IPS-NIHi7 (cell line): ENCODE results near the gene TTN.
"Not testable (repeated sequence)": the region's sequence is repeated elsewhere in the genome, so short reads cannot be mapped to it uniquely, and the experiment has no call there.

Experiments used
- DNase-seq: peaks from one replicate; pipeline ENCODE4 v3.0.0; 2012; ENCODE audit warnings: mixed read lengths; ENCODE audit errors: extremely low spot score

The TTN gene

DNA sequence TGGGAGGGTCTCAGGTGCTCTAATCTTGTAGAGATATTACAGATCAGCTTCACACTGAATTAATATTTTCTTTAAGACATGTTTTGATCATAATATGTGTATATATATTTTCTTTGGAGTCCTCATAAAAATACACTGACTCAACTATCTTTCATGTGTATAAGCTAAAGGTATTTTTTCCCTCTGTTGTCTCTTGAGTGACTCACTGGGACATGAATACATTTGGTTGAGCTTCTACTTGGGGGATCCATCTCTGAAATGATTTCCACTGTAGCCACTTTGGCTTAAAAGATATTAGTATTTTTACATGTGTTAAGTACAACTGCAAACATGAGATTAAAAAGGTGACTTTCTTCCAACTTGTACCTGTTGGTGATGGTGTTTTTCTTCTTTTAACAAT lies 140.8 kb downstream of the TTN start:
- no peak for DNase-seq

DNA sequence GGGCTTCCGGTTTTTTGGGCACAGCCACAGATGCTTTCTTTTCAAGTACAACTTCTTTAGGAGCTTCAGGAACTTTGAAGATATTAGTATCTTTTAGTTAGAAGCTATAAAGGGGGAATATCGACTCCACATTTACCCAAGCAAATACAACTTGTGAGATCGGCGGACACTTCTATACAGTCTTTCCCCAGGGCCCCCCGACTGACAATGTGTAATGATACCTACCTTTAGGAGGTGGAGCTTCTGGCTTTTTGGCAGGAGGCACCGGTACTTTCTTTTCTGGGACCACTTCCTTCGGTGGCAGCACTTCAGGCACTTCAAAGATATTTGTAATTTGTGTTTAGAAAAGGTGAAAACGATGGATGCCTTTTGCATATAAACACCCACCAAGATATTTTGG lies 148.7 kb downstream of the TTN start:
- DNase-seq = not testable (repeated sequence)

DNA sequence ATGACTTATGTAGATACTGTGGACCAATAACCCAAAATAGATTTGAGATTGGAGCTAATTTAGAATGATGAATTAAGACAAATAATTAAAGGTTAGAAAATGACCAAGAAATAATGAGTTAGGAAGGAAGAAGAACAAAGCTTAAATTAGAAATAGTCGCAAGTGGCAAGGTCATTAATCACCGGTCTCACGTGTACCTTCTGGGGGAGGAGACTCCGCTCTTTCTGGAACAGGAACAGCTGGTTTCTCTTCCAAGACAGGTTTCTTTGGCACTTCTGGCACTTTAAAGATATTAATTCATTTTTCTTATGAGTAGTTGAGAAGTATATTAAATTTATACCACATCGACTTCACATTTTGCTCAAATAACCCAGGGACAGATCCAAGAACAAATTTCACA lies 156.7 kb downstream of the TTN start:
- no peak for DNase-seq

DNA sequence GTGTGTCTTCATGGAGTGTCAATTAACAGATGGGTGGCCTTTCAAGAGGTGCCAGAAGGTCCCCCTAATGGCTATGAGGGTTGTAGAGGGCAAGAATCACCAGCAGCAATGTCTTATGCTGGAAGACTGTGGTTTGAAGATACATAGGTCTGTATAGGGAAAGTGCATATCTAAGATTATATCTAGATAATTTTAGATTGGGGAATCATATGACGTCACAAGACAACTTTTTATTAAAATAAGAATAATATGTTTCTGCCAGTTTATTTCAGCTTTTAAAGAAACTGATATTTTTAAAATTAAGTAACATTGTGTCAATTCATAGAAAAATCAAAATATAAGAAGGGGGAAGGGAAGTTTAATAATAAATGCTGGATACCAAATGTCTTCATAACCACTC lies 162.3 kb downstream of the TTN start:
- DNase-seq = no peak

DNA sequence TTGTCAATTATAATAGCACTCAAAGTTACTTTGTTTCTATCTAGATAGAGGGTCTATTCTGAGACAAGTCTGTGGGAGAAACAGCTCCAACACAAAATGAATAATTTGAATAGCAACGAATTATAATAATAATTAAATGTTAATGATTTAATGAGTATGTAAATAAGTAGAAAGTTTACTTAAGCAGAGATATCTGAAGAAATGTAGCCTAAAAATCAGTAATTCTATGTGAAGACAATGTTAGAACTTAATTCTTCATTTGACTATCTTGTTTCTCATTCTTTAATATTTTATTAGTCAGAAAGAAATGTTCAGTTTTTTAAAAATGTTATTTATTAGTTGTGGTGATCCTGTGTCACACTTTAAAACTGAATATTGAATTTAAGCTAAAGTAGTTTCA lies 165.7 kb downstream of the TTN start:
- DNase-seq = no peak

DNA sequence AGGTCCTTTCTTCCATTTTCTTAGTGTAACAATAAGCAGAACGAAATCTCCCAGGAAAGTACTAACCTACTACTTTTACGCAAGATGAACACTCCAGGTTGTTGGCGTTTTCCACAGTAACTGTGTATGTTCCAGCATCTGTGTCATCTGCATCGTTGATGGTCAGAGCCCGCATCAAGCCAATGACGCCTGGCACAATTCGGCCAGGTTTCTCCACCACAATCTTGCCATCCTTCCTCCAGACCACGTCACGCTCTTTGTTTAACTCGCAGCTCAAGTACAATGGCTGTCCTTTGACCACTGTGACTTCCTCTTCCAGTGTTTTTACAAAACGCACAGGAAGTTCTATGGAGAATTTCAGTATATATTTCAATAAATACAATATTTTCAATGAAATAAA lies 171.3 kb downstream of the TTN start:
- DNase-seq = no peak

DNA sequence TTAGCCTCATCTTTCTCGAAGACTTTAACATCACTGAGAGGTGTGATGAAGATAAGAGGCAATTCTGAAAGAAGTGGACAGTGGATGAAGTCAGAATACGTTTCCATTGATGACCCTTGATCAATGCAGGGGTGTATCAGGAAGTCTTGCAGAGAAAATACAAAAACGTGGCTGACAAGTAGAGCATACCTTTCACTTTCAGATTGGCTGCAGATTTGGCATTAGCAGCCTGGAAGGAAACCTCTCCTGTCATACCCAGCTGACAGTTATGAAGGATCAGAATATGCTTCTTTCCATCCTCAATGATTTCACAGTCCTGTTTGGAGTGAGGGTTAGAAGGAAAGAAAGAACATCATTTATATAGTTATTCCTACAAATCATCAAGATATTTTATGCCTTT lies 174.5 kb downstream of the TTN start:
- no peak for DNase-seq

DNA sequence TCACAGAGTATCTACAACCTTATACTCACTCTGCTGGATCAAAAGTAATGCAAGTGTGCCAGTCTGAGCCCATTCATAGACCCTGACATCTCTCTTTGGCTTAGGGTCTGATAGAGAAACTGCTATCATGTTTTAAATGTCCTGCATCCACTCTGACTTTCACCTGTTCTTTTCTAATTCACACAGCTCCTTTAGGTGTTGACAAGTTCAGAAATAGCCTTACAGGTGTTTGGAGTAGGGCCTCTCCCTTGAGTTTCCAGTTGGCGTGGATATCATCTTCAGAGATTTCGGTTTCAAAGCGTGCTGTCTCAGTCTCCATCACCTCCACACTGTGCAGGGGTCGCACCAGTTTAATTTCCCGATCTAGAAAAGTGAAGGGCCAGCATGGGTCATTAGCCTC lies 176.6 kb downstream of the TTN start:
- no peak for DNase-seq

DNA sequence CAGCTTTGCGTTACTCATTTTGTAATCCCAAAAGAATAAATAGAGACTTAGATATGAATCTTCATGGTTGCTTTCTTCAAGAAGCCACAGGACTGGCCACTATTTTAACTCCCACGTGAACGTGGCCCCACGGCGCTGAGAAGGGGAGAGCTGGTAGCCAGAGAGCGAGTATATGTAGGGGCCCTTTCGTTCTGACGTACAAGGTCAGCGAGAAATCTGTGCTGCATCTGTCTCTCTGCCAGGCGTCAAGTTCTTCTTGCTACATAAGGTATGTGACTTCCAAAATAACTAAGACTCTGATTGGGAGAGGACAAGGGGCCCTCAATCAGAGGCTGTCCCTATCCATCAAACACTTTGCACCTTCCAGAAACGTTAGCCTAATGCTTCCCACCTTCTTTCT lies 177.8 kb downstream of the TTN start:
- no peak for DNase-seq

DNA sequence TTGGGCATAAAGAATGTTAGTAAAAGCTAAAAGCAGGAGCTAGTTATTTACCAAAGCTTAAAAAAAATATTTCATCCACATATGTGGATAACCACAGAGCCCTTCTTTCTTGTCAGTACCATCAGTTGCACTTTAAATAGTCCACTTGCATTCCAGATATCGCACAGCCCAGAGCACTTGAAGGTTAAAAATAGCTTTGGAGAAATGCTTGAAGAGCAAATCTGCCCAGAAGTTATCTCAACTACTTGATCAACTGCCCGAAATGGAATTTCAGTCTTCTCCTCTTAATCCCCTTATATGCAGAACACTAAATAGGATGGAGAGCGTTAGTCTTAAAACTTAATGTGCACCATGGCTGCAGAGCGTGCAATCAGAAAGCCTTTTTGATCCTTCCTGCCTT lies 178.6 kb downstream of the TTN start:
- DNase-seq = no peak

DNA sequence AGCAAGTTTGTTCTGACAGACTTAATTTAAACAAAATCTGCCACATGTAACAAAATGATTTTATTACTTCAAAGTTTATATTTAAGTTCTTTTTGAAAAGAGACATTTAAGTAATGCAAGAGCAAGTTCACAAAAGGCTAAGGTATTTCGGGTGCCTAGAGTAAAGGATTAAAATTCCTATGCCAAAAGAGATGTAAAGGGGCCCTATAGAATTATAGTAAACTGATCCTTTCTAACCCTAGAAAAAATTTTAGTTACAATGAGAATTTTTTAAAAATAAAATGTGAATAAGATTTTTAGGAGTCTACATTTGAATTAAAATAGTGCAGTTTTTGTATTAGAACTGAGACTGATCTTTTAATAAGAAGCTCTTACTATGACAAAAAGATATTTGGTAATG lies 179.8 kb downstream of the TTN start:
- DNase-seq = no peak

DNA sequence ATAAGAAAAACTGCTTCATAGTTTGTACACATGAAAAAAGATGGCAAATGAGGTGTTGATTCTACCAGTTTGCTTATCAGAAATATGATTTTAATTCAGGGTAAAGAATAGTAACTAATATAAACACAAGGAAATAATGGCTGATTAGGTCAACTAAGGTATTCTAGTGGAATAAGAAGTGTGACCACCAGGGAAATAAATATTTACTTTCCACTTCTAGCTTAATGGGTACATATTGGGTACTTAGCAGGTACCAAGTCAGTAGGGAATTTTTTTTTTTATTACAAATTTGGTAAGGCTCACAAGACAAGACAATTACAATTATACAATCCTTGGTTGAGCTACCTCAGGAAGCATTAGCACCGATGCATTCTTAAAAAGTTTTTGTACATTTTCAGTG lies 191.3 kb downstream of the TTN start:
- DNase-seq = no peak

DNA sequence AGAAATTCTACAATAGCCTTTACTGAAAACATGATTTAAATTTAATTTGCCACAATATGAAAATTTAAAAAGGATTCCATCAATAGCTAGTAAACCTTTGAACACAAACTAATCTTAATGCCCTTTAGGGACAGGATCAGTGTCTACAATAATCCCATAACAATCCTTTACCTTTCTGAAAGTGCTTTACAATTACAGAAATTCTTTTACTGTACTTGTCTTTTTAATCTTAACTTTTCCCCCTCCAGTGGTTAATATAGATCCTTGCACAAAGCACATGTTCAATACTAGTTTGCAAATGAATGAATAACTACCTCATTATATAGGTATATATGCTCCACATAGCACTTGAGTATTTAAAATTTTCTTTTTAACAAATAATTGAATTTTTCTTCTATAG lies 204.3 kb downstream of the TTN start:
- DNase-seq = no peak

DNA sequence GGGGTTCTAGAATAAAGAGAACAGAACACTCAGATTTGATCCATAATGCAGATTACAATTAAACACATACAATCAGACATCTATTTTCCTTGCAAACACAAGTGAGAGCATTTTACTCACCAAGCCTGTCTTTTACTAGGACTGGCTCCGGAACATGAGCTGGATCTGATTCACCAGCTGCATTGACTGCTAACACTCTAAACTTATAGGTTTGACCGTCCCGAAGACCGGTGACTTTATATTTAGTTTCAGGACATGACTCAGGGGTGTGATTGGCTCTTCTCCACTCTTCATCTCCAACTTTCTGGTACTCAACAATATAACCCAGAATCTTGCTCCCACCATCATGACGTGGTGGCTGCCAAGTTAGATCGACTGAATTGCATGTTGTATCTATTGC lies 214.6 kb downstream of the TTN start:
- no peak for DNase-seq

DNA sequence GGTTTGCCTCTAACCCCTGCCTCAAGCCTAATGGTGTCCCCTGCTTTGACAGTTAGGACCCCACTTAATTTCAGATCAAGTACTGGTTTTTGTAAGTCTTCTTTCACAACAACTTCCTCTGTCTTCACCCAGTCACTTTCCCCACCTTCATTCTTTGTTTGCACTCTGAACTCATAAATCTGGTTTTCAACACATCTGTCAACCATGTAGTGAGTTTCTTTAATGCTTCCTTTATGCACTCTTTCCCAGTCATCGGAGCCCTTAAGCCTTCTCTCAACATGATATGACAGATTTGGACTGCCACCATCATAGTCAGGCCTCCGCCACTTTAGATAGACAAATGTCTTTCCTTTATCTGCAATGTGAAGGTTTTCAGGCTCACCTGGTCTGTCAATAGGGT lies 217.9 kb downstream of the TTN start:
- DNase-seq = no peak

DNA sequence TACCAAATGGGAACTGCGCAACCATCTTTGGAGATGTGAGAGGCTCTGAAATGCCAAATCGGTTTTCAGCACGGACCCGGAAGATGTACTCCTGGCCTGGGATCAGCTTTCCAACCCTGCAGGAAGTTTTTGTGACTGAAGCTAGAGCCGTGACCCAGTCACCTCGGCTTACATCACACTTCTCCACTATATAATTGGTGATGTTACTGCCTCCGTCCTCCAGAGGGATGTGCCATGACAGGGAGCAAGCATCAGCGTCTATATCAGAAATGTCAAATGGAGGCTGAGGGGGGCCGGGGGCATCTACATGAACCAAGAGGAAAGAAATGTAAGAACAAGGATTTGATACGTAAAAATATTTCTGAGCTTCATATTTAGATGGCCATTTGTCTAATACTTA lies 222.6 kb downstream of the TTN start:
- DNase-seq = no peak

DNA sequence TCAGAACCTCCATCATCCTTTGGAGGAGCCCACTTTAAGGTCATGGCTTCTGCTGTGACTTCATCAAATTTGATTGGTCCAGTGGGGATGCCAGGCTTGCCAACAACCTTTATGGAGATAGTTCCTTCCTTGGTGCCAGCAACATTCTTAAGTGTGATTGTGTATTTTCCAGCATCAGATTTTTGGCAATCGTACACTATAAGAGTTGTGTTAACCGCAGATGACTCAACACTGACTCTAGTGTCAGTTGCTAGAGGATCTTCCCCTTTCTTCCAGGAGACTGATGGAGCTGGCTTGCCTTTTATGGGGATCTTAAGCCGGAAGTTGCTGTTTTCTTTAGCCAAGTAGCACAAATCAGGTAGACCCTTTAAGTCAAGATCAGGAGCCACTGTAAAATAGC lies 228.2 kb downstream of the TTN start:
- no peak for DNase-seq

DNA sequence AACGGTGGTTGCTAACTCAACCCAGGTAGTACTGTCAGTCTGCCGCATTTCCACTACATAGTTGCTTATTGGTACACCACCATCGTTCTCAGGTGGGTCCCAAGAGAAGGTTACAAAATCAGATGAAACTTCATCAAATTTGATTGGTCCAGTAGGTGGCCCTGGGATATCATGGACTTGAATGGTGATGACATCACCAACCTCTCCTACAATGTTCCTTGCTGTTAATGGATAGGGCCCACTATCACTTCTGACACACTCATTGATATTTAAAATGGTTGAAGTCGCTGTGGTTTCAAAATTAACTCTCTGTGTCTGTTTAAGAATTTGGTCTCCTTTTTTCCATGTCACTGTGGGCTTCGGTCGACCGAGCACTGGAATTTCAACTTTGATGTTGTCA lies 232.4 kb downstream of the TTN start:
- no peak for DNase-seq

DNA sequence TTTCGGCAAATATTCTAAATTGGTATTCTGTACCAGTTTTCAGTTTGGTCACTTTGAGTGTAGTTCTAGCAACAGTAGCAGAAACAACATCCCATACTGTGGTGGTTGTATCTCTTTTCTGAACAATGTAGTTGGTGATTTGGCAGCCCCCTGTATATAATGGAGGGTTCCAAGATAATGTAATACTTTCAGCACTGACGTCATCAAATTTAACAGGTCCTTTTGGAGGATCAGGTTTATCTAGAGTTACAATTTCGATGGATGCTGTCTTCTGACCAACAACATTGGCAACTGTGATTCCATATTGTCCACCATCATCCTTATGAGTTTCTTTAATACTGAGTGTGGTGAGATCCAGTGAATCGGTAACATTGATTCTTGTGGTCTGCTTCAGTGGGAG lies 239.0 kb downstream of the TTN start:
- no peak for DNase-seq

DNA sequence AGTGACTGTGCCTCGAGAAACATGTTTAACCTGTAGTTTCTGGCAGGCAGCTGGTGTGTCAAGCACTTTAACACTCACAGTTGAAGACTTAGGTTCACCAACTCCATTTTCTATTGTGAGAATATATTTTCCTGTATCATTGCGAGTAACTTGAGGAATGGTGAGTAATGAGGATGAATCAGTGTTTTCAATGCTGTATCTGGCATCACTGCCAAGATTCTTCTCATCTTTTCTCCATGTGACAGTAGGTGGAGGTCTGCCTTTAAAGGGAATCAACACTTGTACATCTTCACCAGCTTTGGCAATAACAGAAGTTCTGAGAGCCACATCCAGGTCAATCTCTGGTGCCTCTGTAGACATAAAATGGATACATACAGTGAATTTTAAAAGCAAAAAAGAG lies 254.2 kb downstream of the TTN start:
- no peak for DNase-seq

DNA sequence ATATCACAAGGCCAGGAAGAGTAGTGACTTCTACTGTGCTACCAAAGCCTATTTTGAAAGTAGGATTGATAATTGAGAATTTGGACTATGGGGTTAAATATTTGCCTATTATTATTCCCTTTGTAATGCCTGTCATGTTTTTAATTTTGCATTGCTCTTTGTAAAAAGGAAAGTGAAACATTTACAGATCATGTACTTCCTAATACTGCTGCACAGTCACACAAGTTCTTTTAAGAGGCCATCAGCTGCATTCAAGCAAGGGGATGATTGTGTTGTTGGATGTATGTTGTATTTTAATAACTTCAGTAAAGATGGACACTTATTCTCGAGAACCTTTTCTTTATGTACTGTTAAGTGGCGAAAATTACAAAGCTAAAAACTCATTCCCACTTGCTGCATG lies 256.9 kb downstream of the TTN start:
- DNase-seq = no peak

DNA sequence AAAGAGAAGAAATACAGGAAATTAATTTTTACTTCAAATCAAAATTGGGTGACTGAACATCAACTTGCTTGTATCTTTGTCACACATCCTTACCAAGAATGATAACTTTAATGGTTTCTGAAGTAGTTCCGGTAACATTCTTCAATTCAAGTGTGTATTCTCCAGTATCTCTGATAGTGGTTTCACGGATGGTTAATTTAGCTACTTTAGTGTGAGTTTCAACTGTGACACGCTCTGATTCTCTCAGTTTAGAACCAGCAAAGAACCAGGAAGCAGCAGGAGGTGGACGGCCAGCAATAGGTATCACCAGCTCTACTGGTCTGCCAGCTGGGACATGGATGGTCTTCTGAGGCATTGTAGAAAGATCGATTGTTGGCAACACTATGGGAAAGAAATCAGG lies 264.7 kb downstream of the TTN start:
- DNase-seq = no peak

DNA sequence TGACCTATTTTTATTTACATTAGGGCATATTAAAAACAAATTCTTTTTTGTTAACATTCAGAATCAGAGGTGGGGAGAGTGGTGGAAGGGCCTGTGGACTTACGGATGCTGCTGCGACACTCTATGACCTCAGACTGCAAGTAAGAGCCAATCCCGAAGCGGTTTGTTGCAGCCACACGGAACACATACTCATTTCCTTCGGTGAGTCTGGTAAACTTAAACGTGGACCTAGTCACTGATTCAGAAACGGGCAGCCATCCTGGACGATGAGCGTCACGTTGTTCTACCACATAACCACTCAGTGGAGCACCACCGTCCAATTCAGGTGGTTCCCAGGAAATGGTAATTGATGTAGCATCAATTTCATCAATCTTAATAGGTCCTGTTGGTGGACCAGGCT lies 265.1 kb downstream of the TTN start:
- no peak for DNase-seq

DNA sequence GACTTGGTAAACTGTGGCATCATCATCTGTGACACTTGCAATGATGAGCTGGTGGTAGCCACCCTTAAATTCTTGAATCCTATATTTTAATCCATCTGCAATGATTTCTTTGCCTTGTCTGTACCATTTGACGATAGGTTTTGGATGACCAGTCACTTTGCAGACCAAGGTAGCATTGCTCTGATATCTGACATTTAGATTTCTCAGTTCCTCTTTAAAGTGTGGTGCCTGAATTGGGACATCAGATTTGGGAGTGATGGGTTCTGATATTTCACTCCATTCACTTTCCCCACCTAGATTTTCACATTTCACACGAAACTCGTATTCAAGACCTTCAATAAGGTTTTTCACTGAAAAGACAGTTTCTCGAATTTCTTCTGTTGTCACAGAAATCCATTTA lies 271.2 kb downstream of the TTN start:
- DNase-seq = no peak

DNA sequence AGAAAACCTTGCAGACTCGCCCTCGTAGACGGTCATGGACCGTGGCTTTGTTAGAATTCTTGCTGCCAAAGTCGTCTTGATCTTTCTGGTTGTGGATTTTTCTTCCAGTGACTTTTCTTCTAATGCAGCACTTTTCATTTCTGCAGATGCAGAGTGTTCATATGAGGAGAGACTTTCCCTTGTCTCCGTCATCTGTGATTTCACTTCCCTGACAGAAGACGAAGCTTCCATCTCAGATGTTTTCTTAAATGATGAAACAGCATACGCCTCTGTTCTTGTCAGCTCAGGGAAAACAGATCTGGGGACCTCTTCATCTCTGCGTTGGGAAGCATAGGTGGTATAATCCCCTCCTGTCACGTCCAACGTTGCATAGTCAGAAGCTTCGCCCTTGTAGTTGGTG lies 276.1 kb downstream of the TTN start:
- no peak for DNase-seq
